ENCODE data around the gene MICU2. TPM values are rescaled to one million over a fixed set of nuclear protein-coding genes. Genes with fewer than 3 reads are reported as not detected.
A peak's percentile ranks its signal among the peaks of the same experiment; 100 is the strongest.

MICU2 gene
- total RNA-seq, 2 experiments from 2014 or later = 25.4 to 28.4 TPM

- POLR2A ChIA-PET = no interaction called here
- H3K27ac ChIP-seq (ENCODE audit: low read depth in 1 of 2, low read length in 2 of 2) = no peak overlapping the region
- peaks cover 3% of the 10 kb centered on the region for H3K36me3 ChIP-seq (ENCODE audit: insufficient read depth, low read length)
- CTCF ChIA-PET = no interaction called here
- ATAC-seq (ENCODE audit: poor library complexity) (peak; percentile 39), DNase-seq (peak in 2 of 14 experiments; percentile 9 to 65)
- peaks cover 7% of the 10 kb centered on the region for H3K4me1 ChIP-seq (ENCODE audit: insufficient read depth, low read length)
- H3K36me3 Mint-ChIP-seq (ENCODE audit: low read depth) = peaks cover 38% of the 10 kb centered on the region
- peaks cover 54% of the 10 kb centered on the region for H3K4me1 Mint-ChIP-seq (ENCODE audit: low read depth)
- intact Hi-C loops (cut with DNase I, micrococcal nuclease) = no loop called here
- no peaks in the 10 kb centered on the region for H3K27me3 ChIP-seq (ENCODE audit: control insufficient read depth in 1 of 2, insufficient read depth in 2 of 2, low read length in 2 of 2)
- no peak for TF ChIP-seq CTCF (IDR thresholded peaks at IDR 0.05)
- H3K27ac Mint-ChIP-seq = no peak overlapping the region
- no peak overlapping the region for H3K4me3 ChIP-seq (ENCODE audit: low read length)
- peaks cover 8 to 18% of the 10 kb centered on the region in 2 experiments for H3K9me3 ChIP-seq (ENCODE audit: control insufficient read depth in 1 of 2, insufficient read depth in 1 of 2, low read length in 2 of 2)
- H3K9me3 Mint-ChIP-seq = peaks cover 3% of the 10 kb centered on the region
- H3K27me3 Mint-ChIP-seq = no peaks in the 10 kb centered on the region
- H3K4me3 Mint-ChIP-seq = peak overlapping the region; percentile 44
Measured at GRCh38 chr13:21579754-21580316, 24.1 kb downstream of the MICU2 start.

GRCh38 chr13:21578748-21579147, 25.2 kb downstream of the MICU2 start:
- Histone ChIP-seq H3K27me3 (ENCODE audit: control insufficient read depth in 1 of 2, insufficient read depth in 2 of 2, low read length in 2 of 2) (no peaks in the 10 kb centered on the region), H3K4me1 (ENCODE audit: insufficient read depth, low read length) (peaks cover 7% of the 10 kb centered on the region), H3K36me3 (ENCODE audit: insufficient read depth, low read length) (peaks cover 6% of the 10 kb centered on the region), H3K9me3 (ENCODE audit: control insufficient read depth in 1 of 2, insufficient read depth in 1 of 2, low read length in 2 of 2) (peaks cover 3 to 16% of the 10 kb centered on the region in 2 experiments), H3K27ac (ENCODE audit: low read depth in 1 of 2, low read length in 2 of 2) (no peak overlapping the region), H3K4me3 (ENCODE audit: low read length) (no peak overlapping the region)
- H3K9me3 Mint-ChIP-seq = peaks cover 3% of the 10 kb centered on the region
- DNase-seq (no peak), ATAC-seq (ENCODE audit: poor library complexity) (no peak)
- H3K27ac Mint-ChIP-seq = no peak overlapping the region
- H3K36me3 Mint-ChIP-seq (ENCODE audit: low read depth) = peaks cover 33% of the 10 kb centered on the region
- peaks cover 63% of the 10 kb centered on the region for H3K4me1 Mint-ChIP-seq (ENCODE audit: low read depth)
- no peak overlapping the region for H3K4me3 Mint-ChIP-seq
- intact Hi-C loops (cut with DNase I, micrococcal nuclease) = no loop called here
- CTCF ChIA-PET = interaction anchor here (0.9 kb wide), 1 partner anchor 60 kb away, joined by 3 read pairs; no protein-coding TSS in a partner anchor
- H3K27me3 Mint-ChIP-seq = no peaks in the 10 kb centered on the region
- POLR2A ChIA-PET = no interaction called here
- no peak for TF ChIP-seq CTCF (IDR thresholded peaks at IDR 0.05)

GRCh38 chr13:21576426-21576825, 27.5 kb downstream of the MICU2 start:
- H3K4me1 Mint-ChIP-seq (ENCODE audit: low read depth) = peaks cover 61% of the 10 kb centered on the region
- no peak overlapping the region for H3K4me3 Mint-ChIP-seq
- no peak for TF ChIP-seq CTCF (IDR thresholded peaks at IDR 0.05)
- Histone ChIP-seq H3K36me3 (ENCODE audit: insufficient read depth, low read length) (peaks cover 3% of the 10 kb centered on the region), H3K27ac (ENCODE audit: low read depth in 1 of 2, low read length in 2 of 2) (no peak overlapping the region), H3K9me3 (ENCODE audit: control insufficient read depth in 1 of 2, insufficient read depth in 1 of 2, low read length in 2 of 2) (no peaks in the 10 kb centered on the region), H3K27me3 (ENCODE audit: control insufficient read depth in 1 of 2, insufficient read depth in 2 of 2, low read length in 2 of 2) (no peaks in the 10 kb centered on the region), H3K4me3 (ENCODE audit: low read length) (no peak overlapping the region), H3K4me1 (ENCODE audit: insufficient read depth, low read length) (peaks cover 7% of the 10 kb centered on the region)
- no peaks in the 10 kb centered on the region for H3K27me3 Mint-ChIP-seq
- ATAC-seq (ENCODE audit: poor library complexity) = no peak
- intact Hi-C loops (cut with DNase I, micrococcal nuclease) = no loop called here
- no peak for DNase-seq
- no peak overlapping the region for H3K27ac Mint-ChIP-seq
- CTCF ChIA-PET = interaction anchor here (0.8 to 1.2 kb wide), 2 partner anchors 8 to 16 kb away, joined by 4 to 6 read pairs; no protein-coding TSS in a partner anchor
- POLR2A ChIA-PET = interaction anchor here (2.4 kb wide), 1 partner anchor 27 kb away, joined by 8 read pairs; the partner anchor contains the start of gene MICU2
- no peaks in the 10 kb centered on the region for H3K9me3 Mint-ChIP-seq
- H3K36me3 Mint-ChIP-seq (ENCODE audit: low read depth) = peaks cover 18% of the 10 kb centered on the region

All from CD4-positive, alpha-beta T cell (primary cell).